ENCODE measurements around the gene HABP4. TPM values are rescaled to one million over a fixed set of nuclear protein-coding genes. Genes with fewer than 3 reads are reported as not detected.

Gene HABP4
- total RNA-seq, 1 donor from 2014 or later: 10.4 TPM

DNA sequence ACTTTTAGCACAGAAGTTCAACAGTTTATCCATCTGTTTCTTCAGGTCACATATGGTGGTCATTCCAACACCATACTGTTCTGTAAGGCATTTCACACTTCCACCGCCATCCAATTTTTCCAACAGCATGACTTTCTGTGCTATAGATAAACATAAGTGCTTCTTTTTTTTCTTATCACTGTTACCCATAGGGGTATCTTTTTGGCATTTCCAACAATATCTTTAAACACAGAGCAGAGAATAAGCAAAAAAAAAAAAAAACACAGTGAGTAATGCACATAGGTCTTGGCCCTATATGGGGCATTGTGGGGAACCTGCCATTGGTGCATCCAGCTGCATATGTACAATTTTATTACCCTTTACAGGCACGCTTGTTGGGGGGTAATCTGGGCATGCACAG, 19.6 kb upstream of the HABP4 start:
- DNase-seq (ENCODE audit: extremely low read depth, low read depth, low spot score): no peak

- no peak for DNase-seq (ENCODE audit: extremely low read depth, low read depth, low spot score)
Measured at GRCh38 chr9:96435345-96435744, 14.6 kb upstream of the HABP4 start.

- no peak for DNase-seq (ENCODE audit: extremely low read depth, low read depth, low spot score)
Measured at GRCh38 chr9:96436063-96436455, 13.9 kb upstream of the HABP4 start.

DNA sequence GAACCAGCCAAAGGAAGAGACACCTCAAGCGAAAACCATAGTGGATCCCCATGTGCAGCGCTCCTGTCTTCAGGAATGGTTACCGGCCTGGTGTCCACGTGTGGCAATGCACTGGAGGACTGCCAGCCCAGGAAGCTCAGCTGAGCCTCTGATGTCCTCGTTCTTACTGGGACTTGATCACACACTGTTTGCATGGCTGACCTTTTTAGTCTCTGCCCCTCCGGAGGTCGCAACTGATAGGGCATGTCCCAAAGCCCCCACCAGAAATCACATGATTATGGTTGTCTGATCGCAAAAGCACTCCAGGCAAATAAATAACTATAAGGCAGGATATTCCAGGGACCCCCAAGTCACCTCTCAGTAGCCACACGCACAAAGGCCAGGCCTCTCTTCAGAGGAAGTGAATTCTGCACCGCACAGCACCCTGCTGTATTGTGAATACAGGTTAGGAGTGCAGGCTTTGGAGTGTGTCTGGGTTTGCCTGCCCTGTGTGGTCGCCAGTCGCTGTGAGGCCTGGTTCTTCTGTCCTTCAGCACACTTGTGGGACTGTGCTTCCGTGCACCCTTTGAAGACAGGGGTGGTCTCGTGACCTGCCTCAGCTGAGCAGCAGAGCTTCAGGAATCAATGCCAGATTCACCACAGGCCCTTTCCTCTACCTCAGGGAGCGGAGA, 13.4 kb upstream of the HABP4 start:
- DNase-seq (ENCODE audit: extremely low read depth, low read depth, low spot score): no peak

DNA sequence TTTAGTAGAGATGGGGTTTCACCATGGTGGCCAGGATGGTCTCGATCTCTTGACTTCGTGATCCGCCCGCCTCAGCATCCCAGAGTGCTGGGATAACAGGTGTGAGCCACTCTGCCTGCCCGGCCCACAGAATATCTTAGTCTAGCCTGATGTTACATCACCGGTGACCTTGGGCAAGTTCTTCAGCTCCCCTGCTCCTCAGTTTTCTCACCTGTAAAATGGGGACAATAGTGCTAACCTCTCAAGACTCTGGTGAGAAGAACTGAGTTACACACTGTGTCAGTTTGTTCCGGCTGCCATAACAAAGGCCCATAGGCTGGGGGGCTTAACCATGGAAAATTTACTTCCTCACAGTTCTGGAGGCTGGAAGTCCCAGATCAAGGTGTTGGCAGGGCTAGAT, 12.5 kb upstream of the HABP4 start:
- no peak for DNase-seq (ENCODE audit: extremely low read depth, low read depth, low spot score)

- no peak for DNase-seq (ENCODE audit: extremely low read depth, low read depth, low spot score)
Measured at GRCh38 chr9:96440671-96441199, 9.2 kb upstream of the HABP4 start.

DNA sequence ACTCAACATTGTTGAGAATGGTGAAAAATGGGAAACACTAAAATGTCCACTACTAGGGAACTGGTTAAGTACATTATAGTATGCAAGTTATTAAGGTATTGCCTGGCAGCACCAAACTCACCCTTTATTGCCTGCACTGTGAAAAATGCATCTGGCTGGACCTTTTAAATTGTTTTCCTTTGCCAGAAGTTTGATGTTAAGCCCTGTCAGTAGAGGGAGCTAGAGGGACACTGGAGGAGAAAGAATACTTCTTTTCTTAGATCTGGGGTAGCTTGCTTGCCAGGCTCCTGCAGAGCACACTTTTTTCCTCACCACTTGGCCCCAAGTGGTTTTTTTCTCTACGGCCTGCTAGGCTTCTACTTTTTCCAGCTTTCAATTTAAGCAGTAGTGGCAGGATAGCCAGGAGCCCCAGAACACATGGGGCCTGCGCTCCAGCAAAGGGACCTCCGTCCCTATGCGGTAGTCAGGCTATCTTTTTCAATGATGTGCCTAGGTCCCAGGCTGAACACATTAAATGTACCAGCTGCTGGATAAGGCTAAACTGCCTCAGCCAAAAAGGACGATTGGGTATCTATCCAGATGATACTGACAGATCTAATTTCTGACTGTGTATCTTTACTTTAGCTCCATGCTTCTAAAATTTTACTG, 8.0 kb upstream of the HABP4 start:
- no peak for DNase-seq (ENCODE audit: extremely low read depth, low read depth, low spot score)

GRCh38 chr9:96442491-96442890, 7.5 kb upstream of the HABP4 start:
- no peak for DNase-seq (ENCODE audit: extremely low read depth, low read depth, low spot score)

- no peak for DNase-seq (ENCODE audit: extremely low read depth, low read depth, low spot score)
Measured at GRCh38 chr9:96447406-96447805, 2.6 kb upstream of the HABP4 start.

DNA sequence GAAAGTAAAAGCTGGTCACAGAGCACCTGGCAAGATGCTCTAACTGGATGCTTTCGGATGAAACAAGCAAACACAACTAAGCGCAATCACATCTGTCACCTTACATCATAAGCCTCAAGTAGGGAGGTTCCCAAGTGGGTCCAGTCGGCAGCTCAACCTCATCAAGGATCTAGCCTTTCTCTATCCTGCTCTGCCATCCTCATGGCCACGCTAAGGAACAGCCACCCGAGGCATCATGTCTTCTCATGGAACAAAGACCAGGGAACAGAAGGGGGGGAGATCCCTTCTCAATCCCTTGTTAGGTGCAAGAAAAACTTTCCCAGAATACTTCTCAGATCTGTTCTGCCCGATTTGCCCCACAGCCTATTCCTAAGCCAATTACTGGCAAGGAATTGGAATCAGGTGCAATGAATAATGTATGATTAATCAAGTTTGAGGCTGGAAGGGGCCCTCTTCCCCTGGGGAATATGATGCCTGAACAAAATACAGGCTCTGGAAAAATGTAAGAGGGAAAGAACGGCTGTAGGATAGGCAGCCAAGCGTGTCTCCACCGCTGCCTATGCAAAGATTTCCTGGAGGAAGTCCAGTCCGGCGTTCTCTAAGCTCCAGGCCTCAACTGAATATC, 1.3 kb upstream of the HABP4 start:
- no peak for DNase-seq (ENCODE audit: extremely low read depth, low read depth, low spot score)

DNA sequence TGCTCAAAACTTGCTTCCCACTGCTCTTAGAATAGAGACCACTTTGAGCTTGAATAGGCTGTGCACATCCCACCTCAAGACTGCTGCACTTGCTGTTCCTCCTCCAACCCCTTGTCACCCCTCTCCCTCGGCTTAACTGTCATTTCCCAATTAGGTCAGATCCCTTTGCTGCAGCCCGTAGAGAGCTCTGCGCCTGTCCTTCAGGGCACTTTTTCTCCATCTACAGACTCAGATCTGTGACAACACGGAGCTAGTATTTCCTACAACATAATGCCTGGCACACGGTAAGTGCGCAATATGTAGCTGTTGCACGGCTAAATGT, 485 bp upstream of the HABP4 start:
- no peak for DNase-seq (ENCODE audit: extremely low read depth, low read depth, low spot score)

GRCh38 chr9:96450613-96451528, 902 bp downstream of the HABP4 start:
- DNase-seq (ENCODE audit: extremely low read depth, low read depth, low spot score): no peak

GRCh38 chr9:96453625-96454024, 3.7 kb downstream of the HABP4 start:
- no peak for DNase-seq (ENCODE audit: extremely low read depth, low read depth, low spot score)

DNA sequence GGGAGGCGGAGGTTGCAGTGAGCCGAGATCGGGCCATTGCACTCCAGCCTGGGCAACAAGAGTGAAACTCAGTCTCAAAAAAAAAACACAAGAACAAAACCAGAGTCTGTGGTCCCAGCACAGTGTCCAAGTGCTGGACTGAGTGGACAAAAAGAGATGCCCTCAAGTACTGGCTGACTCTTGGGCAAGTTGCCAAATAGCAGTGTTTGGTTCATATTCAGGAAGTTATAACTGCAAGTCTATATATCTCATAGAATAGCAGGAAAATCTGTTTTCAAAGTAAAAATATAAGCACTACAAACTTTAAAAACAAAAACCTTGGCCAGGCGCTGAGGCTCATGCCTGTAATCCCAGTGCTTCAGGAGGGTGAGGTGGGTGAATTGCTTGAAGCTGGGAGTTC, 7.3 kb downstream of the HABP4 start:
- peak; percentile 36 for DNase-seq (ENCODE audit: extremely low read depth, low read depth, low spot score)

DNA sequence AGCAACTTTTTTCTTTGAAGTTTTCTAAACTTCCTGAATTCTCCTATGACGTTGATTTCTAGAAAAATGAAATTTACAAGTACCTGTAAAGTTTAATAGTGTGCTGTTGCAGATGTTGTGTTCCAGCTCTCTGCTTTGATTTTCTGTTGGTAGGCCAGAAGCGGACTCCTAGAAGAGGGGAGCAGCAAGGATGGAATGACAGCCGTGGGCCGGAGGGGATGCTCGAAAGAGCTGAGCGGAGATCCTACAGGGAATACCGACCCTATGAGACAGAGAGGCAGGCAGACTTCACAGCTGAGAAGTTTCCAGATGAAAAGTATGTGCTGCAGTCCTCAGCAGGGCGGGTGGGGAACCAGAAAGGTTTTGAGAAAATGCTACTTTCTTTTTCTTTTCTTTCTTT, 8.3 kb downstream of the HABP4 start:
- DNase-seq (ENCODE audit: extremely low read depth, low read depth, low spot score): no peak

DNA sequence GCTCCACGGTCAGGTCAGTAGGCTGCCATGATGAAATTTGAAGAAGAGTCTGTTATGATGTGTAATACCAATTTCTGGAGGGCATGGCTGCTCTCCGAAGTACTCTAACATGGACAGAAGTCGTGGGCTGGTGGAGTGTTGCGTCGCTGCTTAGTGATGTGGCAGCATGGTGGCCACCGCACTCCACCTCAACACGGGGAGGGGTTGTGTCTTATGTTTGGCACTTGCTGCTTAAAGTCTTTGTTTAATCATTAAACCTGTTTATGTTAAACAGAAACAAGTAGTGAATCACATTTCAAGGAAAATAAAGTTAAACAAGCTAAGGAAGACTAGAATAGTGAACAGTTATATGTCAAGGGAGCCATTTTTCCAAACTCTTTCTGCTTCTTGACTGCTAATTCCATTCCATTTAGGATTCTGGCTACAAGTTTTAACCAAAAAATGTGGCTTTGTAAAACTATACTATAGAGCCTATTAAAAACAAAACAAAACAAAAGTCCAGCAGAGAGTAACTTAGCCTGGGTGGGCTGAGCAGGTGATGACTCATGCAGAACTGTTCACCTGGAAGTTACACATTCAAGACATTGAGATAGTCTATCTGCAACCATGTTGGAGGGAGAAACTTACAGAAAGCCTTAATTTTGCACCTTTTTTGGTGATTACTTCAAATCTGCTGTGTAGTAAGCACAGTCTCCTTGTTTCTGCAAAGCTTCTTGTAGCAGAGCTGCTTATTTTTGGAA, 9.5 kb downstream of the HABP4 start:
- DNase-seq (ENCODE audit: extremely low read depth, low read depth, low spot score): no peak

GRCh38 chr9:96460470-96460869, 10.5 kb downstream of the HABP4 start:
- DNase-seq (ENCODE audit: extremely low read depth, low read depth, low spot score): no peak

- DNase-seq (ENCODE audit: extremely low read depth, low read depth, low spot score): no peak
Measured at GRCh38 chr9:96460882-96461281, 10.9 kb downstream of the HABP4 start.

DNA sequence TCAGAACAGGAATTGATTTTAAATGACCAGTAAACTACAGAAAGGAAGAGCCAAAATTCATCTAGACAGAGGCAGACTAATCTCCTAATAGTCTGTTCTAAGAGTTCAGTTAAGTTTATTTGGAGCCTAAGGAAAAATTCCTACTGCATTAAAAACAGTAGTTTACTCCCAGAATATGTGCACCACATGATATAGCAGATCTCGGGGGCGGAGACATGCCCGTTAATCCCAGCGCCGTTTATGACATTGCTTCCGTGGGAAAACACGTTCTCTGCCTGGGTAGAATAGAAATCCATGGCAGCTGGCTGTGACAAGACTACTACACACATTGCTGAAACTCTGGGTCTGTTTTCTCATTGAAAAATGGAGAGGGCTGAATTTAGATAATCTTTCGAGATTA, 11.4 kb downstream of the HABP4 start:
- no peak for DNase-seq (ENCODE audit: extremely low read depth, low read depth, low spot score)

GRCh38 chr9:96462541-96462940, 12.6 kb downstream of the HABP4 start:
- no peak for DNase-seq (ENCODE audit: extremely low read depth, low read depth, low spot score)

GRCh38 chr9:96464426-96464825, 14.5 kb downstream of the HABP4 start:
- DNase-seq (ENCODE audit: extremely low read depth, low read depth, low spot score): no peak
